HG03060 (cell line): ENCODE measurements around the gene NBEAL2.
"Not testable (repeated sequence)": the region's sequence is repeated elsewhere in the genome, so short reads cannot be mapped to it uniquely, and the experiment has no call there.

Source experiments
- ATAC-seq: cut with Tn5 transposase; IDR thresholded peaks from one replicate; pipeline ENCODE4 v1.9.1; 2021; ENCODE audit warnings: low read depth, moderate number of reproducible peaks; ENCODE audit not compliant: unreplicated experiment

Gene NBEAL2

GRCh38 chr3:47008234-47008796 is 28.8 kb downstream of the NBEAL2 start:
- ATAC-seq, result no peak

GRCh38 chr3:47008851-47009224 is 29.4 kb downstream of the NBEAL2 start:
- no peak for ATAC-seq

GRCh38 chr3:47009225-47010110 is 30.0 kb downstream of the NBEAL2 start:
- no peak for ATAC-seq

GRCh38 chr3:47010111-47010712 is 30.7 kb downstream of the NBEAL2 start:
- no peak for ATAC-seq

- ATAC-seq, result no peak
Measured at GRCh38 chr3:47010910-47011309, 31.4 kb downstream of the NBEAL2 start.

GRCh38 chr3:47011371-47011770 is 31.9 kb downstream of the NBEAL2 start:
- no peak for ATAC-seq

- ATAC-seq, result no peak
Measured at GRCh38 chr3:47012342-47013230, 33.1 kb downstream of the NBEAL2 start.

- no peak for ATAC-seq
Measured at GRCh38 chr3:47013231-47013630, 33.8 kb downstream of the NBEAL2 start.

GRCh38 chr3:47014036-47014435 is 34.6 kb downstream of the NBEAL2 start:
- ATAC-seq, result no peak

GRCh38 chr3:47015151-47015550 is 35.7 kb downstream of the NBEAL2 start:
- no peak for ATAC-seq

GRCh38 chr3:47016086-47016933 is 36.8 kb downstream of the NBEAL2 start:
- no peak for ATAC-seq

- no peak for ATAC-seq
Measured at GRCh38 chr3:47016934-47017435, 37.5 kb downstream of the NBEAL2 start.

- ATAC-seq, result no peak
Measured at GRCh38 chr3:47017504-47018268, 38.2 kb downstream of the NBEAL2 start.

GRCh38 chr3:47018269-47018611 is 38.8 kb downstream of the NBEAL2 start:
- no peak for ATAC-seq

- ATAC-seq, result no peak
Measured at GRCh38 chr3:47019201-47019600, 39.7 kb downstream of the NBEAL2 start.

GRCh38 chr3:47020311-47020710 is 40.8 kb downstream of the NBEAL2 start:
- no peak for ATAC-seq

GRCh38 chr3:47022641-47023071 is 43.2 kb downstream of the NBEAL2 start:
- no peak for ATAC-seq

GRCh38 chr3:47024932-47025331 is 45.5 kb downstream of the NBEAL2 start:
- ATAC-seq, result no peak

- not testable (repeated sequence) for ATAC-seq
Measured at GRCh38 chr3:47026432-47026831, 47.0 kb downstream of the NBEAL2 start.
